Fibroblast of skin of back (primary cell): ENCODE data around the gene BBOF1. TPM values are rescaled to one million over a fixed set of nuclear protein-coding genes. Genes with fewer than 3 reads are reported as not detected.
A peak's percentile ranks its signal among the peaks of the same experiment; 100 is the strongest.
"Not testable (repeated sequence)": the region's sequence is repeated elsewhere in the genome, so short reads cannot be mapped to it uniquely, and the experiment has no call there.

Experiments
- DNase-seq: peaks from one replicate; pipeline ENCODE4 v3.0.0-alpha.2; 2013
- polyA plus RNA-seq, 2 experiments: library from polyadenylated mRNA; unstranded; fragments of 120-200 nt; gene quantifications; one replicate each; pipeline ENCODE4 v1.2.1, GENCODE V29; 2013; ENCODE audit not compliant: insufficient read length in 2 of 2

BBOF1 gene, protein sequence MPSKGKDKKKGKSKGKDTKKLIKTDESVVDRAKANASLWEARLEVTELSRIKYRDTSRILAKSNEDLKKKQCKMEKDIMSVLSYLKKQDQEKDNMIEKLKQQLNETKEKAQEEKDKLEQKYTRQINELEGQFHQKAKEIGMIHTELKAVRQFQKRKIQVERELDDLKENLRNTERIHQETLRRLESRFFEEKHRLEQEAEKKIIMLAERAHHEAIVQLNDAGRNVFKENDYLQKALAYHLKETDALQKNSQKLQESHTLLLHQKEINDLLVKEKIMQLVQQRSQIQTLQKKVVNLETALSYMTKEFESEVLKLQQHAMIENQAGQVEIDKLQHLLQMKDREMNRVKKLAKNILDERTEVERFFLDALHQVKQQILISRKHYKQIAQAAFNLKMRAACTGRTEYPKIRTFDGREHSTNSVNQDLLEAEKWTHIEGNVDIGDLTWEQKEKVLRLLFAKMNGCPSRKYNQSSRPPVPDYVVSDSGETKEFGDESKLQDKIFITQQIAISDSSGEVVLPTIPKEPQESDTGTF
- polyA plus RNA-seq (2013, experiment 1 of 2; ENCODE audit: insufficient read length) = 8.5 TPM
- 11.7 TPM for polyA plus RNA-seq (2013, experiment 2 of 2; ENCODE audit: insufficient read length)

DNA sequence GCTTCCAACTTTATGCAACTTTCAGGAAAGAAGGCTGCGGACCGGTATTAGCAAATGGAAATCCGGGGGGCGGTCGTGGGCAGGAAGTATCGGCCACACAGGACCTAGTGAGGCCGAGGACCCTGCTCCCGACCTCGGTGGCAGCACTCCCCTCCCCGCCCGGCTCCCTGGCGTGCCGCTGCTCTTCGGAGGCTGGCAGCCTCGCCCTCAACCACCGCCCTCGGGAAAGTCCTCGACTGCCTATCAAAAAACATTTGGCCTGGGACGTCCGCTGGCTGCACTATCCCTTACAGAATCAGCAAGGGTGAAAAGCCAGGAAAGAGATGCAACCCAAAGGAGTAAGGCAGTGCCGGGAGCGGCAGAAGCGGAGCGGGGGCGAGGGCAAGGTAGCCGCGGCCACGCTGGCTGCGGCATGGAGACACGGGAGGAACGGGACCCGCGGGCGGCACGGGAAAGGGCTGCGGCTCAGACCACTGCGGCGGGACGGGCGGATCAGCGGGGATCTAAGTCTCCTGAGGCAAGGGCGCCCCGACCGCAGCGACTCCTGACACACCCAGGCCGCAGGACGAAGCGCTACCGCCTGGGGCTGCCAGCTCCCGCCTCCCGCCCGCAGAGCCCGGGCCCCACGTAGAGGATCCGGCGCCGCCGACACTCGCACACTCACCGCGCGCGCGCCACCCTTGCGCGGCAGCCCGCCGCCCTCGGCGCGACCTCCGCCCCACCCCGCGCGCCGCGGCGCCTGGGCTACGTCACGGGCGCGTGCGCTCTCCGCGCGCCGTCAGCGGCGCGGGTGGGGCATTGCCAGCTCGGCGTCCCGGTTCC lies at the start of gene BBOF1, which contains the start of gene ENTPD5:
TSS of gene BBOF1 (plus strand) at position 764 of the 822 bp plus-strand sequence. CDS start 130 bp downstream, outside the sequence.
TSS of gene ENTPD5 (minus strand) at position 703 of the 822 bp plus-strand sequence. CDS start 31,186 bp downstream, outside the sequence.
- DNase-seq = peak; percentile 88

DNA sequence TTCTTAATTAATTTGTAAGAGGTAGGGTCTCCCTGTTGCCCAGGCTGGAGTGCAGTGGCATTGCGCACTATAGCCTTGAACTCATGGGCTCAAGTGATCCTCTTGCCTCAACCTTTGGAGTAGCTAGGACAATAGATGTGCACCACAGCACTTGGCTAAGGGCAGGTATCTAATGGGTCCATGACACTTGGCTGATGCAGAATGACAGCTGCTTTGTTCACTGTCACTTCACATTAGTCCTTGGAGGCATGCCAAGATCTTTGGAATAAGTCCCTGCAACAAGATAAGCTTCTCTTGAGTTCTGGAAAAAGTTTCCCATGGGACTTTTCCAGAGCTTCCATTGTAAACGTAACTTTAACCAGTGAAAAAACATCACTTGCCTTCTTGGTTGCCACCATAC lies 45.7 kb upstream of the BBOF1 start:
- DNase-seq = no peak

DNA sequence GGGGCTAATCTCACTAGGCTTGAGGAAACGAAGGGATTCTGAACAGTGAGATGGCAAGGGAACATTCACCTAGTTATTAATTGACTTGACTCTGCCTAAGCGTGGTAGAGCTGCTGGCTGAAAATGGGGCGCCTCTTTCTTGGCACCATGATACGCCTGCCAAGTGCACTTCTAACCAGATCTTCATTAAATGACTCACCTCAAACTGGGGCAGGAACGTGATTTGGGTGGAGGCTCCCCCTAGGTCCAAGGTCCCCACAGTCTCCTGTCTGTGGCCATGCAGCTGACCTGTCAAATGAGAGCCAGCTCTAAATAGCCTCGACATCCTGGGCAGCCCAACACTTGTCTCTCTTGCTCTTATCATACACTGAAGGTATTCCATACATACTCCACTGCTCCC lies 43.0 kb upstream of the BBOF1 start:
- no peak for DNase-seq

DNA sequence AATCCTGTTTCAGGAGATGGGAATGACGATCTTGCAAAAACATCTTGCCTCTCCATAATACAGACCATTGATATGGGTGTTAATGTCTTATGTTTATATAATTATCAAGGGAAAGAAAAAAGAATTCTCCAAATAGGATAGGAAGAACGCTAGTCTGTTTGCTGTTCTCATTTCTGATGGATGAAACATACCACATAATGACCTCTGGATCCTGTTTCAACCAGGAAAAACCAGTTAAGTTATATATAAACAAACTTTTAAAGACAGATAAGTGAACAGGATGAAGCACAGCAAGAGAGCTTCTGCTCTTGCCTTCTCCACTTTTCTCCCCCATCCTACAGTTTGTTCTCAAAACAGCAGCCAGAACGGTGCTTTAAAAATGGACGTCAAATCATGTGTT lies 41.3 kb upstream of the BBOF1 start:
- DNase-seq = no peak

DNA sequence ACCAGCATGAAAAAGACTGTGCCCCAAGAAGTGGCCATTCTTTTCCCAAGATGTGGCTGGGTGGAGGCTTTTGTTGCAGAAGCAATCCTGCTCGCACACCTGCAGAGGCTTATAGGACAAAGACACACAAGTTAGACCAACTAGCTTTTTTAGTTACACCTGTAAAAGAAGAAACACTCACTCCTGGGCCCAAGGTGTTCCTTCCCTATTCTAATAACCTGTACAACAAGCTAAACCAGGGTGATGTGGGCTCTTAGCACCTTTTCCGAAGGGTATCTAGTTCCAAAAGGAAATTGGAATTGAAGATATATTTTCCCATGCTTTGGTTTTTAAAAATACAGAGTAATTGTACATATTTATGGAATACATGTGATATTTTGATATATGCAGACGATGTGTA lies 31.1 kb upstream of the BBOF1 start:
- DNase-seq = no peak

DNA sequence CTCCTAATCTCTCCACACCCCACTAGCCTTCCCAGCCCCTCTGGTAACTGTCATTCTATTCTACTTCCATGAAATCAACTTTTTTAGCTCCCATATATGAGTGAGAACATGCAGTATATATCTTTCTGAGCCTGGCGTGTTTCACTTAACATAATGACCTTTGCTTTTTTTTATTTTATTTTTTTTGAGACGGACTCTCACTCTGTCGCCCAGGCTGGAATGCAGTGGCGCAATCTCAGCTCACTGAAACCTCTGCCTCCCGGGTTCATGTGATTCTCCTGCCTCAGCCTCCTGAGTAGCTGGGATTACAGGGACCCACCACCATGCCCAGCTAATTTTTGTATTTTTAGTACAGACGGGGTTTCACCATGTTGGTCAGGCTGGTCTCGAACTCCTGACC lies 30.5 kb upstream of the BBOF1 start:
- DNase-seq = not testable (repeated sequence)

DNA sequence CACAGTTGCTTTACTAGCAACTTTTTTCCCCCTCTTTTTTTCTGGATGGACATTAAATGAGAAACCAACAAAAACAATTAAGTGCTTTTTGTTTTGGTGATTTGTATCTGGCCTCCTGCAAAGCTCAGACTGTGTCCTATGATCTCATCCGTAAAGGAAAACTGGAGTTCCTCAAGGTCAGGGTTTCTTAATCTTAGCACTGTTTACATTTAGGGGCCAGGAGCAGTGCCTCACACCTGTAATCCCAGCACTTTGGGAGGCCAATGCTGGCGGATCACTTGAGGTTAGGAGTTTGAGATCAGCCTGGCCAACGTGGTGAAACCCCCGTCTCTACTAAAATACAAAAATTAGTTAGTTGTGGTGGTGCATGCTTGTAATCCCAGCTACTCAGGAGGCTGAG lies 28.1 kb upstream of the BBOF1 start:
- DNase-seq = no peak

DNA sequence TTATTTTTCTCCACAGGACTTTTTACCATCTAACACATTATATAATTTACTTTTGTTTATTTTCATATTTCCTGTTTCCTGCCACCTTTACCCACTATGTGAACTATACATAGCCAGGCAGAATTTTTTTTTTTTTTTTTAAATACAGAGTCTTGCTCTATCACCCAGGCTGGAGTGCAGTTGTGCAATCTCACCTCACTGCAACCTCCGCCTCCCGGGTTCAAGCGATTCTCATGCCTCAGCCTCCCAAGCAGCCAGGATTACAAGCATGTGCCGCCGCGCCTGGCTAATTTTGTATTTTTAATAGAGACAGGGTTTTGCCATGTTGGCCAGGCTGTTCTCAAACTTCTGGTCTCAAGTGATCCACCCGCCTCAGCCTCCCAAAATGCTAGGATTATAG lies 24.2 kb upstream of the BBOF1 start:
- DNase-seq = not testable (repeated sequence)

DNA sequence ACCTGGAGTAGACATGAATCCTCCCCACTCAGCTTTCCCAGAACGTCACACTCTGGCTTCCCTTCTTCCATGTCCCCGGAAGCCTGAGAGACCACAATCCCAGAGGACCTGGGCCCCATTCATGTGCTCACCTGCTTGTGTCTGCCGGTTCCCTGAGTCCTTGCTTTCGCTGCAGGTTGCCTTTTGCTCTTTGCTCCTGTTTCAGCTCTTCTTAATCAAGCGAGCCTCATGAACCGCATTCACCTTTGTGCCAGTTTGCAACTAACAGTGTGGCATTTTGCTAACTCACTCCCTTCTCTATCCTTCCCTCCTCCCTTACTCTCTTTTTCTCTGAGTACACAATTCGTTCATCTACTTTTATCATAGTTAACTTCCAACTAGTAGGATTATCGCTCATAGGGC lies 23.2 kb upstream of the BBOF1 start:
- DNase-seq = no peak

DNA sequence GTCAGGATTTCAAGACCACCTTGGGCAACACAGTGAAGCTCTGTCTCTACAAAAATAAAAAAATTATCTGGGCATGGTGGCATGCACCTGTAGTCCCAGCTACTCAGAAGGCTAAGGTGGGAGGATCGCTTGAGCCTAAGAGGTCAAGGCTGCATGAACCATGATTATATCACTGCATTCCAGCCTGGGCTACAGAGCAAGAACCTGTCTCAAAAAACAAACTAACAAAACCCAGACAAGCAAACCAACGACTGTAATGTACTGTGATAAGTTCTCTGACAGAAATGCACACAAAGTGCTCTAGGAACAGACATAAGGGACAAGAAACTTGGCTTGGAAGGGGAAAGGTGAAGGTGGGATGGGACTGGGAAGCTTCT lies 22.4 kb upstream of the BBOF1 start:
- no peak for DNase-seq

DNA sequence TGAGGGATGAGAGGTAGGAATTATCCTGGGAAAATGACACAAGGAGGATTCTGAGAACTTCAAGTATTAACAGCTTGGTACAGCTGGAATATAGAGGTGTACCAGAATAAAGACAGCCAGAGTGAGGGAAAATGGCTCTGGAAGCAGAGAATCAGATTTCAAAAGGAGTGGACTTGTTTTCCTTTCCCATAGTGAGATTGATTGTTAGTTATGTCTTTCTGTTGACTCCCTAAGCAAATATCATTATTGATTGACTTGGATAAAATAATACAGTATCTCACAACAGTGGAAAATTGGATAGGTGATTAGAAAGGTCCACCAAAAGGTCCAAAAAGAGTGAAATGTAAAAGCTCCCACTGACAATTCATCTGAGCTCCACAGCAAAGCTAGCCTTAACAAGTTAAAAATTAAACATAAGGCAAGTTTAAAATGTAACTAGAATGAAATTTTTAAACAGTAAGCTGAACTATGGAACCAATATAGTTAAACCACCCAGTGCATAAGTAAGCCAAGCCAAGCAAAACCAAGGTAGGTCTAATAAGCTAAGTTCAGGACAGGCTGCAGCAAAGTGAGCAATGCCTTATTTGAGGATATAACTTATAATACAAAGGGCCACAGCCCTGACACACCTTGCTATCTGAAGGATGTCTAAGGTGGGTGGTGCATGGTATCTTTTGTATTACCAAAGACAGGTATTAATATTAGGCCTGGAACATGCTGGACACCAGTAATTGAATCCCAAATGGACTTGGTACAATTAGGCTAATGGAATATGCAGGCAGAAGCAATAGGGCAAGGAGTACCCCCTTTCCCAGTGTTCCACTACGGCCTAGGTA lies 21.8 kb upstream of the BBOF1 start:
- DNase-seq = no peak

DNA sequence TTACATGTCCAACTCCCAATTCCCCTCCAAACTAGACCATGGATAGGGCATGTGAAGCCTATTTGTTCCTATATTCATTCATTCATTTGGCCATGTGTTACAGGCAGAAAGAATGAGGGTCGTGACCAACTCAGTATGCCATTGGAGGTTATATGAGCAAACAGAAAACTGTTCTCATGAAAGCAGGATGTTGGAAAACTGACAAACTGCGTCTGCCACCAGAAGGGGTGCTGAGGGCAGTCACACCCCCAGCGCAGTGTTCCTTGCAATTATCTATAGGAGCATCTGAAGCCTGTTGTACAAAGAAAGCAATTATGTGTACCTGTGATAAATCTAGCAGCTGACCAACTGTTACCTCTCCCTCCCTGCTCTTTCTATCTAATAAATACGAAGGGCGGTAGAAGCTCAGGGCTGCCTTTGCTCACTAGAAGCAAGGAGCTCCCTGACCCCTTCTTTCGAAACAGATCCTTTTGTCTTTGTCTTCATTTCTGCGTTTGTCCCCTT lies 21.2 kb upstream of the BBOF1 start:
- DNase-seq = no peak

DNA sequence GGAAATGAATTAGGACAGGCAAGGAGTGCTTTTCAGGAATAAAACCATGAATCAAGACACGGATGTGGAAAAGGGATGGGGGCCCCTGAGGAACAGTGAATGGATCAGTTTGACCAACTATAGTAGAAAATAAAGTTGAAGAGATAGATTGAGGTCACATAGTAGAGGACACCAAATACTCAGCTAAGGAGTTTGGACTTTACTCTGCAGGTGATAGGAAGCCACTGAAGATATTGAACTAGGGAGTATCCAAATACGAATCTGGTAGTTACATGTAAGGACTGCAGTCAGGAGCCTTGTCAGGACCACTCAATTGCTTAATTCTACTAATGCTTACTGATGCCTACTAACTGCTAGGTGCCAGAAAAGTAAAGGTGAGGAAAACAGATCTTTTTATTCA lies 20.4 kb upstream of the BBOF1 start:
- DNase-seq = no peak

DNA sequence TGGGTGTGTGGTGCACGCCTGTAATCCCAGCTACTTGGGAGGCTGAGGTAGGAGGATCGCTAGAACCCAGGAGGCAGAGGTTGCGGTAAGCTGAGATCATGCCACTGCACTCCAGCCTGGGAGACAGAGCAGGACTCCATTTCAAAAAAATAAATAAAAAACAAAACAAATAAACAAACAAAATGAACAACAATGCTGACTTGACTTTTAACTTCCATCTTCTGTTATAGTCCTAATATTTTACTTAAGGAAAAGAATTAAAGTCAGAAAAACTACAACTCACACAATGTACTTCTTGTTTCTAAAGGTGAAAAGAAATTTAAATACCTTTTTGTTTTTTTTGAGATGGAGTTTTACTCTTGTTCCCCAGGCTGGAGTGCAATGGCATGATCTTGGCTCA lies 13.5 kb upstream of the BBOF1 start:
- DNase-seq = not testable (repeated sequence)

DNA sequence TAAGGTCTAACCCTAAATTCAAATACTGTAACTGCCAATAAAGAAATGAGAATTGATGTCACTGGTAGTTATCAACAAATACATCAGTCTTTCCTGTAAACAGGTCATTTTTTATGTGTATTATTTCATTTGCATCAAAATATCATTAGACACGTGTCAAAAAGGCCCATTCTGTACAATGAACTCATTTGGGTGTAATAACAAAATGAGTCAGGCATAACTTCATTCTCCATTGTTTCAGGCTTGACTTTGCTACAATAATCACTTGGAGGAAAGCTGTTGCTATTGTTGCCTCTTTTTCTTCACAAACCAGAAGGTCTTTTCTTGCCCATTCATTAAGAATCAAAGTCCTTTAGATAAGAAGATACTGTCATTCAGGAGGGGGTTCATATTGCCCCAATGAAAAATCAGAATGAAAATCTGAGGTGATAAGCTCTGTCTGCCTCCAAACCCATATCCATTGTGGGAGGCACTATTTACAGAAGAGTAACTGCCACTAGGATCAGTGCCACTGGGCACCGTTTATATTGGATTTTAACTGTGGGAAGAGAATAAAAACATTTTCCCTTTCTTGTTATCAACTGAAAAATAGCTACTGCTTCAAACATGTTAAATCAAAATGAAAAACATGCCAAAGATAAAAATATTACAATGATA lies 10.2 kb upstream of the BBOF1 start:
- DNase-seq = no peak

DNA sequence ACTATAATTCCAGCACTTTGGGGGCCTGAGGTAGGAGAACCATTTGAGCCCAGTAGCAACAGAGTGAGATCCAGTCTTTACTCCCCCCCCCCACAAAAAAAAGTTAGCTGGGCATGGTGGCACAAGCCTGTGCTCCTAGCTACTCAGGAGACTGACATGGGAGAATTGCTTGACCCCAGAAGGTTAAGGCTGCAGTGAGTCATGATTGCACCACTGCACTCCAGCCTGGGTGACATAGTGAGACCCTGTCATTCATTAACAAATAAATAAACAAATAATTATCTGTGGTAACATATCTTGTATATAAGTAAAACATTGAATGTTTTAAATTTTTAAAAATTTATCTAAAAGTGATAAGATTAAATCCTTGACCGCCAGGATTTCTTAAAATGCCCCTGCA lies 4.8 kb upstream of the BBOF1 start:
- DNase-seq = no peak

DNA sequence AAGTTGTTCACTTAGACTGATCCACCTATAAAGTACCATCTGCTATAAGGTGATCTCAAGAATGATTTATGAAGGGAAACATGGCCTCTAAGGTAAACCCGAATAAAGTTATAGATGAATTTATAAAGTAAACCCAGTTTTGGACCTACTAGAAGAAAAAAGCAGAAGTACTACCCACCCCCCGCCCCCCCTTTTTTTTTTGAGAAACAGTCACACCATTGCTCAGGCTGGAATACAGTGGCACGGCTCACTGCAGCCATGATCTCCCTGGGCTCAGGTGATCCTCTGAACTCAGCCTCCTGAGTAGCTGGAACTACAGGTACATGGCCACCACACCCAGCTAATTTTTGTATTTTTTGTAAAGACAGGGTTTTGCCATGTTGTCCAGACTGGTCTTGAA lies 4.0 kb upstream of the BBOF1 start:
- DNase-seq = no peak

DNA sequence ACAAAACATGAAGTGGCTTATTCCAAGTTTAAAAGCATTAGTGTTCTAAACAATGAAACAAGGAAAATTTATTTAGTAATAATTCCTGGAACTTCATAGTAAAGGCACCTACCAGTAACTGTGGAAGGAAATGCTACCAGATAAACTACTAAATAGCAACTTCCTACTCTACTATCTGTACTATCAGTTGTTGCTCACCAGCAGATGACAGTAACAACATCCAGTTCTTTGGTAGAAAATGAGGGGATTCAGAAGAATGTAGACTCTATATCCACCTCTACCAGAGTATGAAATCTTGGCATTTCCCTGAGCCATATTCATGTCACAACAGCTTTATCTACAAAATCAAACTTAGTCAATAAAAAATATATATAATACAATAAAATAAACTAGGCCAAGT lies 3.2 kb upstream of the BBOF1 start:
- no peak for DNase-seq

DNA sequence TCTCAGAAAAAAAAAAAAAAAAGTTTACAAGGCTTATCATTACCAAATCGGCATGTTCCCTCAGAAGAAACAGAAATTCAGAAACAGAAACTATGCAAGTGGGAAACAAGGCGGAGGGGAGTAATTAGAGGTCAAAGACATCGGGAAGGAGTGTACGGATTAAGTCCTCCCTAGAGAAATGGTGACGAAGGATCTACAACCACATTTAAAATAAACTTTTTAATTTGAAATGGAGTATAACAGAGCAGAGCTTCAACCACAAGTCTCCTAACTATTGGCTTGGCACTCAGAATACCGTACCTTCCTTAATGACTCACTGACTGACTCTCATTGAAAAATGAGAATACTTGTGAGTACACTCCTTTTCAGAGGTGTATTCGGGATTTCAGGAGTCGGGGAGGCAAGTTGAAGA lies 969 bp upstream of the BBOF1 start:
- peak; percentile 54 for DNase-seq

DNA sequence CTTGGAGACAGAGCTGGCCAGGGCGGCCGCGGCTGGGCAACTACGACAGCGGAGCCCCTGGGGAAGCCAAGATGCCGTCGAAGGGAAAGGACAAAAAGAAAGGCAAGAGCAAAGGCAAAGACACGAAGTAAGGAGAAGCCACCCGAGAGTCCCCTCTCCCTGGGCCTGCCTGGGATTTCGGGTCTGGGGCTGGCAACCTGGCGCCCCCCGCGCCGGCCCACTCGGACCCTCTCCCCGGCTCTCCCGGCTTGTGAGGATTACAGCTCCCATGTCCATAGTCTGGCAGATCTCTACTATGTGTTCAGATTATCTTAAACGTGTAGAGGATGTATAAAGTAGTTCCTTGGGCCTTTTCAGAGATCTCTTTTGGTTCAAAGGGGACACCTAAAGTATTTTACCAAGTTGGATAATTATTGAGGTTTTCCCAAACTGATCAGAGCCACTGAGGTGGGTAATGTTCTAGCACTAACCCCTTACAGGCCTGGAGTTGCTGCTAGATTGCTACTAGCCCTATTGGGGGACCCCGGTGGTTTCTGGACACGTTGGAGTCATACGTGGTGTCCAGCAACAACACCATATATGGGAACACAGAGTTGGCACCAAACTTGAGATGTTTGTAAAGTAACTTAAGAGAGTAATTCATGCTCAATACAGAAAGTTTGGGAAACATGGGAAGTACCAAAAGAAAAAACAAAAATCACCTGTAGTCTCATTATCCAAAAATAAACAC lies 424 bp downstream of the BBOF1 start:
- DNase-seq = peak; percentile 70

DNA sequence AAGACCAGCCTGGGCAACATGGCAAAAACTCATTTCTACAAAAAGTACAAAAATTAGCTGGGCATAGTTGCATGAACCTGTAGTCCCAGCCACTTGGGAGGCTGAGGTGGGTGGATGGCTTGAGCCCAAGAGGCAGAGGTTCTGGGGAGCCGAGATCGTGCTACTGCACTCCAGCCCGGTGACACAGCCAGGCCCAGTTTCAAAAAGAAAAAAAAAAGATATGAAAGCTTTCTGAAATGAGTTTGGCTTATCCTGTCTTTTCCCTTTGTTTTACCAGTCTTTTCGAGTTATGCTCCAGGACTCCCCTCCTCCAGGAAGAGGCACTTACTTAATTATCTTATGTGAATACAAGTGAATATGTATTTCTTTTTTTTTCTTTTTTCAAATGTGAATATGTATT lies 3.2 kb downstream of the BBOF1 start:
- DNase-seq = no peak
